Progenitor cell of endocrine pancreas (in vitro differentiated cells): Measurements from ENCODE around the gene LAIR2. TPM values are rescaled to one million over a fixed set of nuclear protein-coding genes. Genes with fewer than 3 reads are reported as not detected.

ENCODE experiments used
- DNase-seq: peaks from one replicate; pipeline ENCODE4 v3.0.0; 2021; ENCODE audit warnings: low spot score; ENCODE audit not compliant: unreplicated experiment
- H3K27ac Mint-ChIP-seq: 2 replicates; pipeline ENCODE4 v1.8.0; 2021; ENCODE audit warnings: mild to moderate bottlenecking, moderate library complexity, mixed read lengths
- H3K27me3 Mint-ChIP-seq: 2 replicates; pipeline ENCODE4 v1.8.0; 2021; ENCODE audit warnings: mixed read lengths
- H3K36me3 Mint-ChIP-seq: 2 replicates; pipeline ENCODE4 v1.8.0; 2022; ENCODE audit warnings: mixed read lengths; ENCODE audit not compliant: insufficient read depth
- H3K4me1 Mint-ChIP-seq: 2 replicates; pipeline ENCODE4 v1.8.0; 2021; ENCODE audit warnings: low read depth, mixed read lengths
- H3K4me3 Mint-ChIP-seq: 2 replicates; pipeline ENCODE4 v1.8.0; 2021; ENCODE audit warnings: low read depth, mild to moderate bottlenecking, moderate library complexity, mixed read lengths
- H3K9me3 Mint-ChIP-seq: 2 replicates; pipeline ENCODE4 v1.8.0; 2021; ENCODE audit warnings: low read depth, mixed read lengths
- total RNA-seq: library from RNA; stranded (reverse); gene quantifications from 2 replicates; pipeline ENCODE4 v1.2.1, GENCODE V29; 2021
- TF ChIP-seq, protein P1 (sequence below): fragments of 200-600 bp; sonication (generic); IDR thresholded peaks from one replicate; pipeline ENCODE4 v1.5.0; 2021; ENCODE audit warnings: antibody characterized with exemption, mild to moderate bottlenecking; ENCODE audit not compliant: unreplicated experiment

The LAIR2 gene
- total RNA-seq, 1 donor from 2014 or later = not detected

GRCh38 chr19:54456423-54457373 lies 45.9 kb upstream of the LAIR2 start:
- H3K36me3 Mint-ChIP-seq = peaks cover 23% of the 10 kb centered on the region

DNA sequence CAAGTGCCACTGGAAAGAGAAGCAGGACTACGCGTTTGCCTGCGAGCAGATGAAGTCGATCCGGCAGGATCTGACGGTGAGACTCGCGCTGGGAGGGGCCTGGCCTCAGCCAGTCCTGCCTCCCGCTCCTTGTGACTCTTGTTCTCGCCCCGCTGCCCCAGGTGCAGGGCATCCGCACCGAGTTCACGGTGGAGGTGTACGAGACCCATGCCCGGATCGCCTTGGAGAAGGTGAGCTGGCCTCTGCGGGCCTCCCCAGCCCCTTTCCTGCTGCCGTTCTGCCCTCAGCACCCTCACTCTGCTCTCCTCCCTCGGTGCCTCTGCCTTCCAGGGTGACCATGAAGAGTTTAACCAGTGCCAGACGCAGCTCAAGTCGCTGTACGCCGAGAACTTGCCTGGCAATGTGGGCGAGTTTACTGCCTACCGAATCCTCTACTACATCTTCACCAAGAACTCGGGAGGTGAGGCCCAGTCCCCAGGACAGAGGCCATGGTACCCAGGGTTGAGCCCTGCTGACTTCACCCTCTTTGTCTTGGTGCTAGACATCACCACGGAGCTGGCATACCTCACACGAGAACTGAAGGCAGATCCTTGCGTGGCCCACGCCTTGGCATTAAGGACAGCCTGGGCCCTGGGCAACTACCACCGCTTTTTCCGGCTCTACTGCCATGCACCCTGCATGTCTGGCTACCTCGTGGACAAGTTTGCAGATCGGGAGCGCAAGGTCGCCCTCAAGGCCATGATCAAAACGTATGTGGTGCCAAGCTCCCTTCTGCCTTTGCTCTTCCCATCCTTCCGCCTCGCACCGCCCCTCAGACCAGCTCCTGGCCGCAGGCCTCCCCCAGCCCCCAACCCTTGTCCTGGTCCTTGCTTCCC lies 44.6 kb upstream of the LAIR2 start:
- no peak overlapping the region for H3K4me3 Mint-ChIP-seq
- peaks cover 23% of the 10 kb centered on the region for H3K36me3 Mint-ChIP-seq
- H3K4me1 Mint-ChIP-seq = no peaks in the 10 kb centered on the region
- no peak for DNase-seq
- no peak overlapping the region for H3K27ac Mint-ChIP-seq
- TF ChIP-seq, protein P1, sequence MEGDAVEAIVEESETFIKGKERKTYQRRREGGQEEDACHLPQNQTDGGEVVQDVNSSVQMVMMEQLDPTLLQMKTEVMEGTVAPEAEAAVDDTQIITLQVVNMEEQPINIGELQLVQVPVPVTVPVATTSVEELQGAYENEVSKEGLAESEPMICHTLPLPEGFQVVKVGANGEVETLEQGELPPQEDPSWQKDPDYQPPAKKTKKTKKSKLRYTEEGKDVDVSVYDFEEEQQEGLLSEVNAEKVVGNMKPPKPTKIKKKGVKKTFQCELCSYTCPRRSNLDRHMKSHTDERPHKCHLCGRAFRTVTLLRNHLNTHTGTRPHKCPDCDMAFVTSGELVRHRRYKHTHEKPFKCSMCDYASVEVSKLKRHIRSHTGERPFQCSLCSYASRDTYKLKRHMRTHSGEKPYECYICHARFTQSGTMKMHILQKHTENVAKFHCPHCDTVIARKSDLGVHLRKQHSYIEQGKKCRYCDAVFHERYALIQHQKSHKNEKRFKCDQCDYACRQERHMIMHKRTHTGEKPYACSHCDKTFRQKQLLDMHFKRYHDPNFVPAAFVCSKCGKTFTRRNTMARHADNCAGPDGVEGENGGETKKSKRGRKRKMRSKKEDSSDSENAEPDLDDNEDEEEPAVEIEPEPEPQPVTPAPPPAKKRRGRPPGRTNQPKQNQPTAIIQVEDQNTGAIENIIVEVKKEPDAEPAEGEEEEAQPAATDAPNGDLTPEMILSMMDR = no peak
- no peaks in the 10 kb centered on the region for H3K9me3 Mint-ChIP-seq
- no peaks in the 10 kb centered on the region for H3K27me3 Mint-ChIP-seq

More at GRCh38 chr19:54456423-54457373, 45.9 kb upstream of the LAIR2 start:
- DNase-seq = no peak
- Mint-ChIP-seq H3K27me3 (no peaks in the 10 kb centered on the region), H3K27ac (no peak overlapping the region), H3K4me1 (no peaks in the 10 kb centered on the region), H3K4me3 (no peak overlapping the region), H3K9me3 (no peaks in the 10 kb centered on the region)
- TF ChIP-seq, protein P1 = no peak

GRCh38 chr19:54458648-54459281 lies 43.9 kb upstream of the LAIR2 start:
- DNase-seq = no peak
- TF ChIP-seq, protein P1 = no peak
- H3K36me3 Mint-ChIP-seq = peaks cover 21% of the 10 kb centered on the region
- H3K9me3 Mint-ChIP-seq = no peaks in the 10 kb centered on the region
- peak overlapping the region; percentile 74 for H3K27ac Mint-ChIP-seq
- H3K27me3 Mint-ChIP-seq = peaks cover 2% of the 10 kb centered on the region
- peaks cover 1% of the 10 kb centered on the region for H3K4me1 Mint-ChIP-seq
- peak overlapping the region; percentile 35 for H3K4me3 Mint-ChIP-seq

GRCh38 chr19:54459282-54460229 lies 43.1 kb upstream of the LAIR2 start:
- TF ChIP-seq, protein P1 = no peak
- Mint-ChIP-seq H3K36me3 (peaks cover 21% of the 10 kb centered on the region), H3K27me3 (peaks cover 8% of the 10 kb centered on the region), H3K4me3 (peak overlapping the region; percentile 35), H3K4me1 (peaks cover 7% of the 10 kb centered on the region), H3K27ac (peak overlapping the region; percentile 74), H3K9me3 (no peaks in the 10 kb centered on the region)
- DNase-seq = no peak
